Ascending aorta (tissue), 2 donors: ENCODE data around the gene AIDA. TPM values are rescaled to one million over a fixed set of nuclear protein-coding genes. Genes with fewer than 3 reads are reported as not detected.
"Not testable (repeated sequence)": the region's sequence is repeated elsewhere in the genome, so short reads cannot be mapped to it uniquely, and the experiment has no call there.

Experiments
- DNase-seq, 2 donors: peaks; one replicate each; pipeline ENCODE4 v3.0.0-alpha.2; 2019; ENCODE audit warnings: low spot score in 2 of 2
- H3K27ac ChIP-seq, 2 donors: fragments of 200-600 bp; sonication (generic); one replicate each; pipeline ENCODE4 v1.5.1; 2016 to 2017; ENCODE audit warnings: mild to moderate bottlenecking in 1 of 2
- H3K27me3 ChIP-seq: fragments of 200-600 bp; sonication (generic); one replicate; pipeline ENCODE4 v1.5.1; 2017
- H3K36me3 ChIP-seq, 2 donors: fragments of 200-600 bp; sonication (generic); one replicate each; pipeline ENCODE4 v1.5.1; 2016
- H3K4me1 ChIP-seq, 2 donors: fragments of 200-600 bp; sonication (generic); one replicate each; pipeline ENCODE4 v1.5.1; 2016 to 2017; ENCODE audit warnings: mild to moderate bottlenecking in 1 of 2
- H3K4me3 ChIP-seq, 2 donors: fragments of 200-600 bp; sonication (generic); one replicate each; pipeline ENCODE4 v1.5.1; 2016 to 2017; ENCODE audit warnings: mild to moderate bottlenecking in 1 of 2
- H3K9me3 ChIP-seq, 2 donors: fragments of 200-600 bp; sonication (generic); one replicate each; pipeline ENCODE4 v1.5.1; 2016
- CTCF ChIP-seq, 3 experiments: fragments of 200-600 bp in 2 of 3; fragments of 450-650 bp in 1 of 3; sonication (generic) in 2 of 3; IDR thresholded peaks; one replicate each; pipeline ENCODE4 v1.5.1; 2016 to 2019; ENCODE audit warnings: antibody characterized with exemption in 3 of 3, mild to moderate bottlenecking in 1 of 3, moderate library complexity in 1 of 3
- intact Hi-C: fragments of 100-400 bp; cut with DNase I; formaldehyde crosslinking; loops from one replicate; pipeline ENCODE4 v1.15.1; 2023
- total RNA-seq: library from RNA; depleted of rRNA; stranded (reverse); fragments of >200 nt; gene quantifications from one replicate; pipeline ENCODE4 v1.1.0, GENCODE V29; 2016

Gene AIDA
- total RNA-seq, 1 donor from 2014 or later, result 42.9 TPM

GRCh38 chr1:222670110-222670509 lies 42.2 kb downstream of the AIDA start:
- Histone ChIP-seq H3K36me3 (peaks cover 63 to 68% of the 10 kb centered on the region in 2 donors), H3K9me3 (no peaks in the 10 kb centered on the region), H3K4me3 (no peak overlapping the region), H3K27me3 (no peaks in the 10 kb centered on the region), H3K27ac (no peak overlapping the region), H3K4me1 (no peaks in the 10 kb centered on the region)
- no peak for TF ChIP-seq CTCF (IDR thresholded peaks at IDR 0.05)
- no peak for DNase-seq
- intact Hi-C loops, result no loop called here

- H3K4me3 ChIP-seq, H3K9me3 ChIP-seq, DNase-seq, H3K27me3 ChIP-seq, H3K27ac ChIP-seq, intact Hi-C loops, H3K4me1 ChIP-seq: not testable (repeated sequence)
- peaks cover 64 to 70% of the 10 kb centered on the region in 2 donors for H3K36me3 ChIP-seq
Observed at GRCh38 chr1:222669107-222669506, 43.2 kb downstream of the AIDA start.

GRCh38 chr1:222668184-222668583 lies 44.1 kb downstream of the AIDA start:
- H3K27me3 ChIP-seq, H3K9me3 ChIP-seq, DNase-seq, H3K4me3 ChIP-seq, H3K27ac ChIP-seq, intact Hi-C loops, H3K4me1 ChIP-seq: not testable (repeated sequence)
- peaks cover 64 to 70% of the 10 kb centered on the region in 2 donors for H3K36me3 ChIP-seq

GRCh38 chr1:222665964-222666363 lies 46.3 kb downstream of the AIDA start:
- Histone ChIP-seq H3K36me3 (peaks cover 66 to 71% of the 10 kb centered on the region in 2 donors), H3K27ac (no peak overlapping the region), H3K4me1 (no peaks in the 10 kb centered on the region), H3K4me3 (no peak overlapping the region), H3K9me3 (no peaks in the 10 kb centered on the region), H3K27me3 (no peaks in the 10 kb centered on the region)
- intact Hi-C loops, result no loop called here
- TF ChIP-seq CTCF (IDR thresholded peaks at IDR 0.05), result no peak
- DNase-seq, result no peak

GRCh38 chr1:222663431-222663934 lies 48.8 kb downstream of the AIDA start:
- intact Hi-C loops, result no loop called here
- Histone ChIP-seq H3K9me3 (no peaks in the 10 kb centered on the region), H3K27ac (no peak overlapping the region), H3K36me3 (peaks cover 85 to 93% of the 10 kb centered on the region in 2 donors), H3K4me1 (no peaks in the 10 kb centered on the region), H3K4me3 (no peak overlapping the region), H3K27me3 (no peaks in the 10 kb centered on the region)
- DNase-seq, result no peak
- no peak for TF ChIP-seq CTCF (IDR thresholded peaks at IDR 0.05)

GRCh38 chr1:222657899-222658298 lies 54.4 kb downstream of the AIDA start:
- peaks cover 88 to 91% of the 10 kb centered on the region in 2 donors for H3K36me3 ChIP-seq
- H3K4me3 ChIP-seq, result no peak overlapping the region
- no peaks in the 10 kb centered on the region for H3K9me3 ChIP-seq
- H3K27ac ChIP-seq, result no peak overlapping the region
- no peak for TF ChIP-seq CTCF (IDR thresholded peaks at IDR 0.05)
- H3K4me1 ChIP-seq, result no peaks in the 10 kb centered on the region
- intact Hi-C loops, result no loop called here
- DNase-seq, result no peak
- H3K27me3 ChIP-seq, result no peaks in the 10 kb centered on the region
